ENCODE results near the gene METTL23.
"Not testable (repeated sequence)": the region's sequence is repeated elsewhere in the genome, so short reads cannot be mapped to it uniquely, and the experiment has no call there.

The METTL23 gene

DNA sequence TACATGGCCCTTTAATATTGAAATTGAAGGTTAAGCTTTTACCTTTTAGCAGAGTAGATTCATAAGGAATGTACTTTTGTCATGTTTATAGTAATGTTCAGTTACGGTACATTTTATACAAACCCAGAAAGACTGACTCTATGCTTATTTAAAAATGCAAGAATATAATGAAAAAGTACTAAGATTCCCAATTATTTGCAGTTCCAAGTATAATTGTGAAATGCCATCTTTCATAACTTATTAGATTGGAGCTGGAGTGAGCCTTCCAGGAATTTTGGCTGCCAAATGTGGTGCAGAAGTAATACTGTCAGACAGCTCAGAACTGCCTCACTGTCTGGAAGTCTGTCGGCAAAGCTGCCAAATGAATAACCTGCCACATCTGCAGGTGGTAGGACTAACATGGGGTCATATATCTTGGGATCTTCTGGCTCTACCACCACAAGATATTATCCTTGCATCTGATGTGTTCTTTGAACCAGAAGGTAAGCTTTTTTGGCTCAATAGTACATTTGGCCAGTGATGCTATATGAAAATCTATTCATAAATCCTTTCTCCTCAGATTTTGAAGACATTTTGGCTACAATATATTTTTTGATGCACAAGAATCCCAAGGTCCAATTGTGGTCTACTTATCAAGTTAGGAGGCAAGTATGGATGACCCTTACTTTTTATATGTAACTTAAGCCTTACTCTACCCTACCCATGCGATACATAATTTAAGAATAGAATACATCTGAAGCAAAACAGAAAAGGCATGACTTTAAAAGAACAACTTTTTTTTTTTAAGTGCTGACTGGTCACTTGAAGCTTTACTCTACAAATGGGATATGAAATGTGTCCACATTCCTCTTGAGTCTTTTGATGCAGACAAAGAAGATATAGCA is 6.3 kb downstream of the METTL23 start:
- Mint-ChIP-seq H3K27me3 (no peaks in the 10 kb centered on the region), H3K4me3 (peak overlapping the region; percentile 99), H3K36me3 (ENCODE audit: low read depth) (peaks cover 93% of the 10 kb centered on the region), H3K27ac (peak overlapping the region; percentile 99), H3K4me1 (ENCODE audit: low read depth) (peaks cover 54% of the 10 kb centered on the region), H3K9me3 (no peaks in the 10 kb centered on the region)
- no peak for DNase-seq

DNA sequence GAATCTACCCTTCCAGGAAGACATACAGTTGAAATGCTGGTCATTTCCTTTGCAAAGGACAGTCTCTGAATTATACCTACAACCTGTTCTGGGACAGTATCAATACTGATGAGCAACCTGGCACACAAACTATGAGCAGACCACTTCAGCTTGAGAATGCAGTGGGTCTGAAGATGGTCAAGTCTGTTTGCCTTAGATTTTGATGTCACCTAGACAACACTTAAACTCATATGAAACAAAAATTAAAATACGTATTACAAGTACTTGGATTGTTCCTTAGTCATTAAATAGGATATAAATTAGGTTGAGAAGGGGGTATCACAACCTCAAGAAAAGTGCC is 6.9 kb downstream of the METTL23 start:
- no peaks in the 10 kb centered on the region for H3K9me3 Mint-ChIP-seq
- H3K27me3 Mint-ChIP-seq, result no peaks in the 10 kb centered on the region
- H3K27ac Mint-ChIP-seq, result peak overlapping the region; percentile 99
- peaks cover 91% of the 10 kb centered on the region for H3K36me3 Mint-ChIP-seq (ENCODE audit: low read depth)
- peaks cover 55% of the 10 kb centered on the region for H3K4me1 Mint-ChIP-seq (ENCODE audit: low read depth)
- DNase-seq, result no peak
- H3K4me3 Mint-ChIP-seq, result peak overlapping the region; percentile 99

DNA sequence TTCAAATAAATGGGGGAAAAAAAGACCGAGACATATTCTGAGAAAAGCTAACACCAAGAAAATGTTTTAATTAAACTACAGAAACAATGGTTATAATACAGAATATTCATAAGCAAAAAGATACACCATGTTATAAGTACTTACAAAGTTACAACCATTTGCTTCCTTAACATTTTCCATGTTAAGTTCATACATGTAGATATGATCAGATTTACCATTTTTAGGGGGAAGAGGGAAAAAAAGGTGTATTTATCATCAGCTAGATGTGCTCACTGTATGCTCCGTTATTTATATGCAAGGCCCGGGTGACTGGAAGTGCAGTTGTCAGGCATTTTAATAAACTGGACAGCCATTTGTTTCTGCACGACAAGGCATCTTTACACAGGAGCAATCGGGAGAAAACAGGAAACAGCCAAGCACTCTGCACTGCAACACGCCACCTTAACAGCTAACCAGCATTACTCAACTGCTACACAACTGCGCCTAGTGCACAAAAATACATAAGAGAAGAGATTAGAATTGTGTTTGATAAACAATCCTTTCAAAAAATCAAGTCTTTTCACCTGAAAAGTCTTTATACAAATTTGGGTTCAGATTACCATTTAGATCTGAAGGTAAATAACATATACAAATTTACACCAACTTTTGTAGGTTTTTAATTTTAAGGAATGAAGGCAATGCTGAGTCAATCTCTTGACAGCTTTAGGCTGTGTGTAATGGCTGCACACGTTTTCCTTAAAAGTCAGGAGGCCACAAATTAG is 7.6 kb downstream of the METTL23 start:
- peak overlapping the region; percentile 99 for H3K4me3 Mint-ChIP-seq
- H3K27ac Mint-ChIP-seq, result peak overlapping the region; percentile 99
- no peak for DNase-seq
- no peaks in the 10 kb centered on the region for H3K27me3 Mint-ChIP-seq
- H3K4me1 Mint-ChIP-seq (ENCODE audit: low read depth), result peaks cover 56% of the 10 kb centered on the region
- H3K9me3 Mint-ChIP-seq, result no peaks in the 10 kb centered on the region
- H3K36me3 Mint-ChIP-seq (ENCODE audit: low read depth), result peaks cover 85% of the 10 kb centered on the region

DNA sequence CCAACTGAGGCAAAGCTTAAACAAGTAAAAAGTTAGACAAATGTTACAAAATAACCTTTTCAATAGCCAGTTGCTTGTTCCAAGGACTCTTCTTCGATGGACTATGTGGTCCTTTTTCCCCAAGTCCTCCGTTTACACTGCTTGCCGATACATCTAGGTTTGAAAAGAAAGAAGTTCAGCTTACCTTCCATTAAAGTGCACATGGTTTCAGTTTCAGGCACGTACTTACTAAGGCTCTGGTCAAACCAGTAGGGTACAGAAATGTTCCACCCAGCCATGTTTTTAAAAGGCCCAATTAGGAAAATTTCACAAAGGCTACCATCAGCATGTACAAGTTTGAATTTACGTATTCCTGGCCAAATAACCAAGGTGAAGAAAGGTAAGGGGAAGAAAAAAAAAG is 8.4 kb downstream of the METTL23 start:
- peak overlapping the region; percentile 99 for H3K4me3 Mint-ChIP-seq
- H3K27ac Mint-ChIP-seq, result peak overlapping the region; percentile 99
- no peaks in the 10 kb centered on the region for H3K27me3 Mint-ChIP-seq
- H3K4me1 Mint-ChIP-seq (ENCODE audit: low read depth), result peaks cover 52% of the 10 kb centered on the region
- peaks cover 77% of the 10 kb centered on the region for H3K36me3 Mint-ChIP-seq (ENCODE audit: low read depth)
- no peak for DNase-seq
- H3K9me3 Mint-ChIP-seq, result no peaks in the 10 kb centered on the region

DNA sequence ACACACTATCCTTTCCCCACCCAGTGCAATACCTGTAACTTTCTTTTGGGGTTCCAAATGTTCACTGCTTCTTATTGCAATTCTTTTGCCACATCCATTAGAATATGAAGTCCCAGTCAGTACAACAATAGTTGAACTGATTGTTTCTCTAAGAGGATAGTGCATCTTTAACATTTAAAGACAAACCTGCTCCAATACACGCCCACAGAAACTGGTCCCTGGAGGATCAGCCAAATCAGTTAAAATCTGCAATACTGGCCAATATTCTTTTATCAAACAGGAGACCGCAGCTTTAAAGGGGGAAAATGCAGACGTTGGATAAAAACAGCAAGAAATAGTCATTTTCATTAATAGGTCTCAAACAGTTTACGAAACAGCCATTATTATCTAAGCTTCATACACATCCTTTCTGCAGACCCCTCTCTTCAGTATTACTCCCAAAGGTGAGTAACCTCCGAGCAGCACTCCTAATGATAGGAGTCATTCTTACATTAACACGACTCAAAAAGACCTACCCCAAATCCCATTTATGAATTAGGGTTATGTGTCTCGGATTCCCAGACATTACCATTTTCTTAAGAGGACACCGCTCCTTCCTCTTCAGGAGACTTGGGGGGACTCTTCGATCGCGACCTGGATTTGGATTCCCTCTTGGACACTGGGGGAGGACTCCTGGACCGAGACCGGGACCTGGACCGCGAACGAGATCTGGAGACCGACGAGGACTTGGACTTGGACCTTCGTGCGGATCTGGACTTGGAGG is 9.1 kb downstream of the METTL23 start:
- H3K9me3 Mint-ChIP-seq, result no peaks in the 10 kb centered on the region
- peak overlapping the region; percentile 99 for H3K27ac Mint-ChIP-seq
- H3K4me3 Mint-ChIP-seq, result peak overlapping the region; percentile 99
- H3K4me1 Mint-ChIP-seq (ENCODE audit: low read depth), result peaks cover 52% of the 10 kb centered on the region
- H3K27me3 Mint-ChIP-seq, result no peaks in the 10 kb centered on the region
- DNase-seq, result no peak
- H3K36me3 Mint-ChIP-seq (ENCODE audit: low read depth), result peaks cover 72% of the 10 kb centered on the region

DNA sequence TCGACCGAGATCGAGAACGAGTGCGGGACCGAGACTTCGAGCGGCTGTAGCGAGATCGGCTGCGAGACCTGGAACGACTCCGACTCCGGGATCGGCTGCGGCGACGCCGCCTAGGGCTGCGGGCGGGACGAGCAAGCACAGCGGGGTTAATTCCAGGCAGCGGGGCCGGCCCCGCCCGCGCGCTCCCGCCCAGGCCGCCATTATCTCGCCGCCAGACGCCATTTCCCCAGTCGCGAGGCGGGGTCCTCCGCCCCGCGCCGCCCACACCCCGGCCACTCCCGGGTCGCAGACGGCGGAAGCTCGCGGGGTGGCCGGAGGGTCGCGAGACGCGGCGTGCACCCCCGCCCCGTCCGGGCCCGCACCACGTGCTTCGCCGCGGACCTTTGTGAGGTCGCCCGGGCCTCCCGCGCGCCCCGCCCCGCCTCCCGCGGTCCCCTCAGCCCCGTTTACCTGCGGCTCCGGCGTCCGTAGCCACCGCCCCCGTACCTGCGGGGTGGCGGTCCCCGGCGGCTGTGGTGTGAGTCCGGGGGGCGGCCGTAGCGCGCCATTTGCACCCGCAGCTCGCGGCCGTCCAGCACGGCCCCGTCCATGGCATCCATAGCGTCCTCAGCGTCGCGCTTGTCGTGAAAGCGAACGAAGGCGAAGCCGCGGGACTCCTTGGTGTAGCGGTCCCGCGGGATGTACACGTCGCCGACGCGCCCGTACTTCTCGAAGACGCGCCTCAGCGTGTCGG is 9.9 kb downstream of the METTL23 start:
- Mint-ChIP-seq H3K4me1 (ENCODE audit: low read depth) (peaks cover 49% of the 10 kb centered on the region), H3K27me3 (no peaks in the 10 kb centered on the region), H3K27ac (peak overlapping the region; percentile 100), H3K4me3 (peak overlapping the region; percentile 99), H3K9me3 (no peaks in the 10 kb centered on the region), H3K36me3 (ENCODE audit: low read depth) (peaks cover 71% of the 10 kb centered on the region)
- DNase-seq, result peak; percentile 80

DNA sequence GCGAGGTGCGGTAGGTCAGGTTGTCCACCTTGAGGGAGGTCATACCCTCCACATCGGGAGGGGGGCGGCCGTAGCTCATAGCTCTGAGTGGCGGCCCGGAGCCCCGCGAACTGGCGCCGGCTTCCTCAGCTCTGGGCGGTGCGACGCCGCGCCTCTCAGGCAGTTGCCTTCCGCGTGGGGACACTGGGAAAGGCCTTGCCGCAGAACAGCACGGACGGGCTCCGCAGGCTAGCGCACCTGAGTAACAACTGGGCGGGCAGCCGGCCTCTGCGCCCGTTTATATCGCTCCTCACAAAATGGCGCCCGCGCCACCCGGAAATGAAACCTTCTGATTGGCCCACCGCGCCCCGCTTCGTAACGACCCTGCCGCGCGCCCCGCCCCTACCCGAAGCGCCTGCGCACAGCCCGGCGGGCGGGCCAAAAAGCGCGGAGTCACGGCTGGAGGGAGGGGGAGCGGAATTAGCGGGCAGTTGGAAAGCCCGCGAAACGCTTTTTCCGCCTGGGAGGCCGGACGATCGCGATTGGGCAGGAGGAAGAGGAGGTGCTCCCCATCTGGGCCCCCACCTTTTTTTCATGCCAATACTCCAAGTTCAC is 10.5 kb downstream of the METTL23 start, which contains the start of gene SRSF2:
SRSF2 (minus strand) TSS at position 250 of the 594 bp plus-strand sequence; CDS start at position 79, 171 bp downstream.
- Mint-ChIP-seq H3K4me1 (ENCODE audit: low read depth) (peaks cover 45% of the 10 kb centered on the region), H3K9me3 (no peaks in the 10 kb centered on the region), H3K27me3 (no peaks in the 10 kb centered on the region), H3K27ac (peak within 1 kb of the TSS; percentile 100), H3K36me3 (ENCODE audit: low read depth) (peaks cover 70% of the 10 kb centered on the region), H3K4me3 (peak within 1 kb of the TSS; percentile 99)
- peak; percentile 99 for DNase-seq

DNA sequence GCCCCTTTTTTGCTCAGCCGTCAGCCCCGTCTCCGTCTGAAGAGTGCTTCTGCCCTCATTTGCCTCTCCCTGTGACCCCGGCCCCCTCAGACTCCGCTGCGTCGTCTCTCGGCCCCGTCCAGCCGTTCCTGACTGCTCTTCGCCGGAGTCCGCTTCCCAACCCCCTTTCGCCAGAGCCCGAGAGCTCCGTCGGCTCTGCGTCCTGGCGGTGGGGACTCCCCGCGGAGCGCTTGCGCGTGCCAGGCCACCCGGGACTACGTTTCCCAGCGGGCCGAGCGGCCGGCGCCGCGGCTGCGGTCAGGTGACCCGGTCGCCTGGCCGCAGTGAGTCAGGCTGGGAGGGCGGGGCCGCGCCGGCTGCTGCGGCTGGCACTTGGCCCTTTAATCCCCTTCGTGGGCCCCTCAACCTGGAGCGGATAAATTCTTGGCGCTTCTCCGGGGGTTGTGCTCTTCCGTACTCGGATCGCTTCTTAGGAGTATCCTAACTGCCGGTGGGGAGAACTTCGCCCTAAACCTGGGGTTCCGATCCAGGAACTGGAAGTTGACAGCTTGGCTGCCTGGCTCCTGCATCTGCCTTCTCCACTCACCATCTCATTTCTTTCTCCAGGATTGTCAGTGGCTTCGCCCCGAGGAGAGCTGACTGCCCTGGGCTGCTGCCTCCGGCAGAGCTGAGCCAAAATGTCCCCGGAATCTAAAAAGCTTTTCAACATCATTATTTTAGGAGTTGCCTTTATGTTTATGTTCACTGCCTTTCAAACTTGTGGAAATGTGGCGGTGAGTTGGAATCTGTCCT is 11.2 kb downstream of the METTL23 start, which contains the start of gene MFSD11:
MFSD11 (plus strand) TSS at position 444 of the 792 bp plus-strand sequence; CDS start at position 678, 234 bp downstream.
- Mint-ChIP-seq H3K27me3 (no peaks in the 10 kb centered on the region), H3K9me3 (no peaks in the 10 kb centered on the region), H3K27ac (peak within 1 kb of the TSS; percentile 100), H3K4me3 (peak within 1 kb of the TSS; percentile 99), H3K36me3 (ENCODE audit: low read depth) (peaks cover 70% of the 10 kb centered on the region), H3K4me1 (ENCODE audit: low read depth) (peaks cover 42% of the 10 kb centered on the region)
- DNase-seq, result peak; percentile 96

DNA sequence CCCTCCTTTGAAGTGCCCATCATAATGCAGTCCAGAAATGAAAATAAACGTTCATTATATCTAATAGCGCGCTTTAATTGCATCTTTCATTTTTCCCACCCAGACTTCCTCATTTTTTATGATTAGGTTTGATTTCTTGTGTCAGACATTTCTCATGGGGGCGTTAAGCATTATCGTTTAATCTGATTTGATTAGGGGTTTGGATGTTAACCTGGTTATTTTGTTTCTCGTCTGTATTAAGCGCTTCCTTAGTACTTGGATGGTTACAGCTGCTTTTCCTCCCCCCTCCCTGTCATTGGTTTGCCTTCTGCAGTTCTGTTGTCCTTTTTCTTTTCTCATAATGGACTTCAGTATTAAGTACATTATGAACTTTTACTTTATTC is 11.8 kb downstream of the METTL23 start:
- no peak for DNase-seq
- Mint-ChIP-seq H3K27me3 (no peaks in the 10 kb centered on the region), H3K4me1 (ENCODE audit: low read depth) (peaks cover 40% of the 10 kb centered on the region), H3K36me3 (ENCODE audit: low read depth) (peaks cover 68% of the 10 kb centered on the region), H3K9me3 (no peaks in the 10 kb centered on the region), H3K4me3 (peak overlapping the region; percentile 99), H3K27ac (peak overlapping the region; percentile 100)

DNA sequence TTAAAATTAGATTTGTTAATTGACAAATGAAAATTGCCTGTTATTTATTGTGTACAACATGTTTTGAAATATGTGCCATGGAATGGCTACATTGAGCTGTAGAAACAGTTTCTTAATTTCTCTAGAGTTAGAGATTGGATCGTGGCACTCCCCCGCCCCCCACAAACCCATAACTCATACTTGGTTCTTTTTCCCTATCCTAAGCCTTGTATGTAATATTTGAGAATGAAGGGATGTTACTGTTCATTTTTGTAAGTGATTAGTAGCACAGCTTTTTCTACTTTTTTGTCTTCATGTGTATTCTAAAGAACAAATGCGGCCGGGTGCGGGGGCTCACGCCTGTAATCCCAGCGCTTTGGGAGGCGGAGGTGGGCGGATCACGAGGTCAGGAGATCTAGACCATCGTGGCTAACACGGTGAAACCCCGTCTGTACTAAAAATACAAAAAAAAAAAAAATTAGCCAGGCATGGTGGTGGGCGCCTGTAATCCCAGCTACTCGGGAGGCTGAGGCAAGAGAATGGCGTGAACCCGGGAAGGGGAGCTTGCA is 13.0 kb downstream of the METTL23 start:
- not testable (repeated sequence) for H3K4me3 Mint-ChIP-seq, DNase-seq, H3K27ac Mint-ChIP-seq, H3K27me3 Mint-ChIP-seq, H3K9me3 Mint-ChIP-seq
- peaks cover 66% of the 10 kb centered on the region for H3K36me3 Mint-ChIP-seq (ENCODE audit: low read depth)
- H3K4me1 Mint-ChIP-seq (ENCODE audit: low read depth), result peaks cover 35% of the 10 kb centered on the region

DNA sequence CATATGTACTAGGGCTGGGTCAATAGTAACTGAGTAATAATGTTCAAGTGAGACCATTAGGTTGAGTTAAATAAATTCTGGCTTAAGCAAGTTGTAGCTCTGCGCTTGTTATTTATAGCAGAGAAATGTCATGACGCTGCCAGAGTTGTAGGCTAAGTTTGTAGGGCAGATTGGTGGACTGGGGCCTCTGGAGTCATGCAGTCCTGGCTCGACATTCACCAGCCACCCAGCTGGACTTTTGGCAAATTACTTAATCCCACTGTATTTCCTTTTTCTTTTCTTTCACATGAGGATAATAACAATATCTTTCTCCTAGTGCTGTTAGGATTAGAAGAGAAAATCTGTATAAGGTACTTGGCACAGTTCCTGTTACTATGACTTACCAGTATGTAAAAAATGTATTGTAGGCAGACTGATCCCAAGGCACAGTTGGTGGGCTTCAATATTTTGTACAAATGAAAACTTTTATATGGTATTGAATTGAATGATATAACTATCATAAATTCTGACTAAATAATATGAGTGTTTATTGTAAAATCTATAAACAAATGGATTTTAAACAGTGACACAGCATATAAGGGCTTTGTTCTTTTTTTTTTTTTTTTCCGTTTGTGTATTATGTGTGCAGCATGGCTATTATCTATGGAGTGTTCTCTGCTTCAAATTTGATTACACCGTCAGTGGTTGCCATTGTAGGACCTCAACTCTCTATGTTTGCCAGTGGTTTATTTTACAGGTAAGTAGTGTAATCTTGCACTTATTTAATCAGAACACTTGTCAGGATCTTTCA is 13.9 kb downstream of the METTL23 start:
- DNase-seq, result no peak
- H3K4me3 Mint-ChIP-seq, result no peak overlapping the region
- H3K9me3 Mint-ChIP-seq, result no peaks in the 10 kb centered on the region
- H3K36me3 Mint-ChIP-seq (ENCODE audit: low read depth), result peaks cover 66% of the 10 kb centered on the region
- H3K4me1 Mint-ChIP-seq (ENCODE audit: low read depth), result peaks cover 44% of the 10 kb centered on the region
- no peak overlapping the region for H3K27ac Mint-ChIP-seq
- H3K27me3 Mint-ChIP-seq, result no peaks in the 10 kb centered on the region

DNA sequence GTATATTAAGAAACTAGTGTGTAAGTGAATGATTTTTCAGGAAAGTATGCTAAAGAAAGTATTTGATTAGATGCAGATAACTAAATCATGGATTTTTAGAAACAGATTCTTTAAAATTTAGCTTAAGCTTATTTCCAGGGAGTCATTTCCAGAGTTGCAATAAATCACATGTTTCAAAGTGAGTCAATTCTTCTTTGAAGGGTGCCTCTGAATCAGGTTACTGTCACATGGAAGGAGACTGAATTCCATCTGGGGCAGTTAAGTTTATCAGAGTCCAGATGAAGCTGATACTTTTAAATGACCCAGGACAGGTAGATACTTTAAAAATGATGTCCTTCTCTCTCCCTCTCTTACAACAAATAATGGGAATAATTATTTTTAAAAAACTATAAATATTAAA is 16.3 kb downstream of the METTL23 start:
- H3K4me1 Mint-ChIP-seq (ENCODE audit: low read depth), result peaks cover 54% of the 10 kb centered on the region
- H3K36me3 Mint-ChIP-seq (ENCODE audit: low read depth), result peaks cover 66% of the 10 kb centered on the region

More for the DNA sequence above, 16.3 kb downstream of the METTL23 start:
- no peak for DNase-seq
- Mint-ChIP-seq H3K4me3 (no peak overlapping the region), H3K9me3 (no peaks in the 10 kb centered on the region), H3K27ac (peak overlapping the region; percentile 52), H3K27me3 (no peaks in the 10 kb centered on the region)

Data from activated T-cell treated with anti-CD3 and anti-CD28 coated beads, Interleukin-2, amount 50 U/mL, for 24 hours (primary cell).